Hematopoietic multipotent progenitor cell (in vitro differentiated cells): ENCODE data around the gene CAPN2. TPM values are rescaled to one million over a fixed set of nuclear protein-coding genes. Genes with fewer than 3 reads are reported as not detected.
"Not testable (repeated sequence)": the region's sequence is repeated elsewhere in the genome, so short reads cannot be mapped to it uniquely, and the experiment has no call there.

Source experiments
- DNase-seq, 3 donors: peaks; one replicate each; pipeline ENCODE4 v3.0.0-alpha.2; 2011 to 2015; ENCODE audit warnings: low read depth in 2 of 3, low spot score in 2 of 3
- total RNA-seq: library from RNA; depleted of rRNA; stranded (reverse); fragments of >200 nt; gene quantifications from one replicate; pipeline ENCODE4 v1.2.3, GENCODE V29; 2012

The CAPN2 gene
- total RNA-seq, 1 donor: 38.5 TPM

GRCh38 chr1:223736638-223737037 lies 24.3 kb downstream of the CAPN2 start:
- DNase-seq: not testable (repeated sequence)

GRCh38 chr1:223737342-223737741 lies 25.0 kb downstream of the CAPN2 start:
- DNase-seq: no peak

- no peak for DNase-seq
Measured at GRCh38 chr1:223738465-223739365, 26.4 kb downstream of the CAPN2 start.

GRCh38 chr1:223739366-223740037 lies 27.2 kb downstream of the CAPN2 start:
- DNase-seq: no peak

- DNase-seq: not testable (repeated sequence)
Measured at GRCh38 chr1:223740038-223740736, 27.8 kb downstream of the CAPN2 start.

- no peak for DNase-seq
Measured at GRCh38 chr1:223741861-223742260, 29.5 kb downstream of the CAPN2 start.

- DNase-seq: no peak
Measured at GRCh38 chr1:223742856-223743517, 30.6 kb downstream of the CAPN2 start.

- no peak for DNase-seq
Measured at GRCh38 chr1:223745731-223746130, 33.4 kb downstream of the CAPN2 start.

- DNase-seq: no peak
Measured at GRCh38 chr1:223747838-223748335, 35.5 kb downstream of the CAPN2 start.

GRCh38 chr1:223748405-223748772 lies 36.0 kb downstream of the CAPN2 start:
- DNase-seq: no peak

- peak; percentile 53 to 68 (median 56) for DNase-seq
Measured at GRCh38 chr1:223748773-223749733, 36.7 kb downstream of the CAPN2 start.

GRCh38 chr1:223750730-223751570 lies 38.6 kb downstream of the CAPN2 start:
- no peak for DNase-seq

GRCh38 chr1:223751696-223752095 lies 39.4 kb downstream of the CAPN2 start:
- no peak for DNase-seq

GRCh38 chr1:223752721-223753515 lies 40.6 kb downstream of the CAPN2 start:
- no peak for DNase-seq

- DNase-seq: no peak
Measured at GRCh38 chr1:223754681-223755431, 42.5 kb downstream of the CAPN2 start.

GRCh38 chr1:223755432-223755792 lies 43.1 kb downstream of the CAPN2 start:
- no peak for DNase-seq
